ELR (cell line): ENCODE results near the gene PRKACA.
"Not testable (repeated sequence)": the region's sequence is repeated elsewhere in the genome, so short reads cannot be mapped to it uniquely, and the experiment has no call there.

Experiments used
- DNase-seq: peaks from one replicate; pipeline ENCODE4 v3.0.0-alpha.2; 2015; ENCODE audit warnings: low read depth

Gene PRKACA

GRCh38 chr19:14147797-14148605 is 30.4 kb upstream of the PRKACA start:
- DNase-seq = peak; percentile 70

- peak; percentile 67 for DNase-seq
Measured at GRCh38 chr19:14146789-14147216, 29.2 kb upstream of the PRKACA start.

GRCh38 chr19:14146169-14146568 is 28.6 kb upstream of the PRKACA start:
- DNase-seq = not testable (repeated sequence)

- DNase-seq = no peak
Measured at GRCh38 chr19:14145381-14145780, 27.8 kb upstream of the PRKACA start.

- DNase-seq = no peak
Measured at GRCh38 chr19:14142262-14143190, 25.0 kb upstream of the PRKACA start.

GRCh38 chr19:14141041-14141440 is 23.5 kb upstream of the PRKACA start:
- DNase-seq = no peak

- peak; percentile 28 for DNase-seq
Measured at GRCh38 chr19:14139944-14140343, 22.4 kb upstream of the PRKACA start.

GRCh38 chr19:14138576-14139265 is 21.2 kb upstream of the PRKACA start:
- DNase-seq = peak; percentile 75

- peak; percentile 100 for DNase-seq
Measured at GRCh38 chr19:14136509-14137281, 19.1 kb upstream of the PRKACA start, which contains the start of gene ASF1B. TSS of gene ASF1B (minus strand) at chr19:14136589. CDS start at chr19:14136456, 133 bp downstream.

- no peak for DNase-seq
Measured at GRCh38 chr19:14135985-14136508, 18.5 kb upstream of the PRKACA start.

- no peak for DNase-seq
Measured at GRCh38 chr19:14135355-14135754, 17.8 kb upstream of the PRKACA start.

GRCh38 chr19:14127929-14128509 is 10.5 kb upstream of the PRKACA start:
- DNase-seq = no peak

- no peak for DNase-seq
Measured at GRCh38 chr19:14127176-14127575, 9.6 kb upstream of the PRKACA start.

GRCh38 chr19:14122924-14123323 is 5.4 kb upstream of the PRKACA start:
- no peak for DNase-seq

- DNase-seq = no peak
Measured at GRCh38 chr19:14120497-14120780, 2.9 kb upstream of the PRKACA start.

- no peak for DNase-seq
Measured at GRCh38 chr19:14119644-14120496, 2.3 kb upstream of the PRKACA start.

GRCh38 chr19:14119146-14119545 is 1.6 kb upstream of the PRKACA start:
- DNase-seq = no peak

- peak; percentile 49 for DNase-seq
Measured at GRCh38 chr19:14118165-14119051, 846 bp upstream of the PRKACA start.
